Uterus (tissue), 2 donors: Measurements from ENCODE around the gene DMXL2.

Experiments used
- CTCF ChIP-seq, 4 experiments: fragments of 200-600 bp in 2 of 4; fragments of 450-650 bp in 2 of 4; sonication (generic) in 2 of 4; IDR thresholded peaks; one replicate each; pipeline ENCODE4 v1.5.1; 2016 to 2019; ENCODE audit warnings: antibody characterized with exemption in 4 of 4, mild to moderate bottlenecking in 2 of 4, moderate library complexity in 1 of 4
- POLR2A ChIP-seq, 2 donors: fragments of 450-650 bp; IDR thresholded peaks; one replicate each; pipeline ENCODE4 v1.6.1; 2016; ENCODE audit warnings: antibody characterized with exemption in 2 of 2, mild to moderate bottlenecking in 1 of 2, moderate library complexity in 1 of 2

- TF ChIP-seq CTCF (IDR thresholded peaks at IDR 0.05) (no peak), POLR2A (IDR thresholded peaks at IDR 0.05) (no peak)
These were observed 177.8 kb downstream of the DMXL2 start for GRCh38 chr15:51444807-51445206.
